Prostate gland (tissue), 2 donors: ENCODE measurements around the gene CCDC88A.

Source experiments
- POLR2A ChIP-seq: fragments of 450-650 bp; IDR thresholded peaks from one replicate; pipeline ENCODE4 v1.6.1; 2016; ENCODE audit warnings: antibody characterized with exemption, mild to moderate bottlenecking
- POLR2AphosphoS5 ChIP-seq: sonication (generic); formaldehyde crosslinking; IDR thresholded peaks from one replicate; pipeline ENCODE4 v1.6.1; 2017; ENCODE audit warnings: antibody characterized with exemption
- TF ChIP-seq, protein P1 (sequence below), 4 experiments: fragments of 200-600 bp in 2 of 4; fragments of 450-650 bp in 2 of 4; sonication (generic) in 2 of 4; IDR thresholded peaks; 1 replicate in 3 of 4; 2 replicates in 1 of 4; pipeline ENCODE4 v1.5.1; 2016 to 2019; ENCODE audit warnings: antibody characterized with exemption in 4 of 4, mild to moderate bottlenecking in 2 of 4, moderate library complexity in 2 of 4

DNA sequence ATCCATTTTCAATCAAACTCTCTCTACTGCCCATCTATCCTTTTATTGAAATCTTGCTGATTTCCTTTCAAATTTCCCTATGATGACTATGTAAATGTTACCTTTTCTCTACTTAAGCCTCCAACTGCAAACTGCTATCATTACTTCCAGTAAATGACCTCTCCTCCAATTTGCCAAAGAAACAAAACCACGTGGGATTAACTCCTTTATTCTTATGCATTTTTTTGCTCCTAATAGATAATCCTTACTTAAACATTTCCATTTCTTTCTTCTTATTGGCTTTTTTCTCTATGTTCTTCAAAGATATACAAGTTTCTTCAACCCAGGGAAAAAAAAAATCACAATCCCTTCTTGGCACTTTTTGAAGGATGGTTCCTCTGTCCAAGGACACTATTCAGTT, 61.2 kb downstream of the CCDC88A start:
- TF ChIP-seq, protein P1, sequence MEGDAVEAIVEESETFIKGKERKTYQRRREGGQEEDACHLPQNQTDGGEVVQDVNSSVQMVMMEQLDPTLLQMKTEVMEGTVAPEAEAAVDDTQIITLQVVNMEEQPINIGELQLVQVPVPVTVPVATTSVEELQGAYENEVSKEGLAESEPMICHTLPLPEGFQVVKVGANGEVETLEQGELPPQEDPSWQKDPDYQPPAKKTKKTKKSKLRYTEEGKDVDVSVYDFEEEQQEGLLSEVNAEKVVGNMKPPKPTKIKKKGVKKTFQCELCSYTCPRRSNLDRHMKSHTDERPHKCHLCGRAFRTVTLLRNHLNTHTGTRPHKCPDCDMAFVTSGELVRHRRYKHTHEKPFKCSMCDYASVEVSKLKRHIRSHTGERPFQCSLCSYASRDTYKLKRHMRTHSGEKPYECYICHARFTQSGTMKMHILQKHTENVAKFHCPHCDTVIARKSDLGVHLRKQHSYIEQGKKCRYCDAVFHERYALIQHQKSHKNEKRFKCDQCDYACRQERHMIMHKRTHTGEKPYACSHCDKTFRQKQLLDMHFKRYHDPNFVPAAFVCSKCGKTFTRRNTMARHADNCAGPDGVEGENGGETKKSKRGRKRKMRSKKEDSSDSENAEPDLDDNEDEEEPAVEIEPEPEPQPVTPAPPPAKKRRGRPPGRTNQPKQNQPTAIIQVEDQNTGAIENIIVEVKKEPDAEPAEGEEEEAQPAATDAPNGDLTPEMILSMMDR (IDR thresholded peaks at IDR 0.05): no peak
- no peak for TF ChIP-seq POLR2A
- no peak for TF ChIP-seq POLR2AphosphoS5
